Fibroblast of skin of left biceps (primary cell): ENCODE measurements around the gene PSMG4.
"Not testable (repeated sequence)": the region's sequence is repeated elsewhere in the genome, so short reads cannot be mapped to it uniquely, and the experiment has no call there.

Source experiments
- DNase-seq, 2 experiments: peaks; one replicate each; pipeline ENCODE4 v3.0.0-alpha.2; 2013; ENCODE audit warnings: low read depth in 2 of 2

PSMG4 gene

DNA sequence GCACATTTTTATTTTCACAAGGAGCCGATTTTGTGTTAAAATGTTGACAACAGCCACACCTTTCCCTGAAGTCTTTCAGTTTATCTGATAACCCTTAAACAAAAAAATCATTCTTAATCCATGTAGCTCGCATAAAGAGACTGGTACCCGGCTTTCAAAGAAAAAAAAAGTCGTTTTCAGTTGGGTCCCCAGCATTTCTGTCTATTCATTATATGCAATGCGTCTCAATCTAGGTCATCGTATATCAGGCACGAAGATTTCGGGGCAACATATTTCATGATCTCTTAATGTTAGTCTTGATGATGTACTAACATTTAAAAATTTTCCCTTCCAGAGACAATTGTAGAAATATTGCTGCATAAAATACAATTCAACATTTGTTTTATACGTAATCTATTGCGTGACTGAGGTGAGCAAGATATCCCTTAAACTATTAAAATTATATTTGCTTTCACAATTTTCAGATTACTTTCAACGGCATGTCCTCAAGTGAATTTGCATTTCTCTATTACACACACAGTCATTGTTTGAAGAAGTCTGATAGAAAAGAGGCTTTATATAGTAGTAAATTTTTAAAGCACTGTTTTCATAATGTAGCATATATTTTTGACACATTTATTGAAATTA lies 28.4 kb upstream of the PSMG4 start:
- DNase-seq = no peak

DNA sequence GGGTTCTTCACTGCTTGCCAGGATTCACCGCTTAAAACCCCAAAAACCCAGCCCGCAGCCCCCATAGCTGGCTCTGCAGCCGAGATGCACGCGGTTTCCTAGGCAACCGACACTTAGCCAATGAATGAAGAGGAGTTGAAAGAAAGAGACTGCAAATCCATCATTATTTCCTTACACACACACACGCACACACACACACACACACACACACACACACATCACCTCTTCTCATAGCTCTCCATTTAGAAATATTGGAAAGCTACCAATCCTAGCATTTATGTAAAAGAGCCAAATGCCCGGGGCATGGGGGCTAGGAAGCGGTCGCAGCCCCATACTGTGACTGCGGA lies 27.9 kb upstream of the PSMG4 start:
- DNase-seq = no peak

DNA sequence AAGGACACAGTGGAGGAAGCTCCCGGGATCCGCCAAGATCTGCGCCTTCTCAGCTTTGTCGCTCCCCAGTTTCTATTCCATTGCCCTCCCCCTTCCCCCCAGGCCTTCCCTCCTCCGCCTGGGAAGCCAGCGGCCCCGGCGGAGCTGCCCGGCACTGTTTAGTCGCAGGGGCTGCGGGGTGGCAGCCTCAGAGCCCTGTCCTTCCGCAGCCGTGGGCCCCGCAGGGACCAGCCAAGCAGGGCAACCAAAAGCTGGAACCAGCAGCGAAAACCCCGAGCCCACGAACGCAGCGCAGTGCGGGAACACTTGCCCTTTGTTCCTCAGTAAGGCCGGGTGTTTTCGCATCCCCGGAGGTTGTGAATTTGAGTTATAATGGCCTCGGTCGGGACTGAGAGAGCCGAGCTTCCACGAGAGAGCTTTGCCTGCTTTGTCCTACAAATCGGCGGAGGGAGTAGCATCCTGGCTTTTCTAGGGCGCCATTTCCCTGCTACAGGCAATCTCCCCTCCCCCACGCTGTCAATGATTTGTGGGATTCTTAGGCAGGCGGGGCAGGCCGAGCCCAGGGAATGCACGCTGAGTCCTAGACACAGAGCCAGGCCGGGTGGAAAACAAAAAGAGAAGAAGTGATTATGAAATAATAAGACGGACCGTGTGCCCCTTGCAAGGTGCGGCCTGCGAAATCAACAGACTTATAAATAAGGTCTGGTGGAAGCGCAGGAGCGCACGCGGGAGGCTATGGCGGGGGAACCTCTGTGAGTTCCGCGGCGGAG lies 27.3 kb upstream of the PSMG4 start:
- peak; percentile 56 to 57 for DNase-seq

DNA sequence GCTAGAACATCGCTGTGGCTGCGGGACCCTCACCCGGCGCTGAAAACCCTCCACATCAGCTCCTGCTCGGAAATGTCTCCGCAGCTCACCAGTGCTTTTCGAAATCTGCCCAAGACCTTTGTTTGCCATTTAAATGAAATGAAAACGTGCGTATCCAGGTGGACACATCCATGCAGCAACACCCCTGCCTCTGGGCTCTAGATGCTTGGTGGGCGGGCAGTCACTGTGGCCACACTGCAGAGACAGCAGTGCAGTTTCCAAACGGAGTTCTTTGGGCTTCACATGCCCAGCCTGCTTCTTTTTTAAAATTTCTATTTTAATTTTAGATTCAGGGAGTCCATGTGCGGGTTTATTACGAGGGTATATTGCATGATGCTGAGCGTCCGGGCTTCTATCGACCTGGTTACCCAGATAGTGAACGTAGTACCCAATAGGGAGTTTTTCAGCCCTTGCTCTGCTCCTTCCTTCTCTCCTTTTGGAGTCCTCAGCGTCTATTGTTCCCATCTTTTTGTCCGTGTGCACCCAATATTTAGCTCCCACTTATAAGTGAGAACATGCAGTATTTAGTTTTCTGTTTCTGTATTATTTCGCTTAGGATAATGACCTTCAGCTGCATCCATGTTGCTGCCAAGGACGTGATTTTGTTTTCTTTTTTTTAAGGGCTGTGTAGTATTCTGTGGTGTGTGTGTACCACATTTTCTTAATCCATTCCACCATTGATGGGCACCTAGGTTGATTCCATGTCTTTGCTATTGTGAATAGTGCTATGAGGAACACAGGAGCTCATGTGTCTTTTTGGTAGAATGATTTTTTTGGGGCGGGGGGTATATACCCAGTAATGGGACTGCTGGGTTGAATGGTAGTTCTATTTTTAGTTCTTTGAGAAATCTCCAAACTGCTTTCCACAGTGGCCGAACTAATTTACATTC lies 26.5 kb upstream of the PSMG4 start:
- no peak for DNase-seq

DNA sequence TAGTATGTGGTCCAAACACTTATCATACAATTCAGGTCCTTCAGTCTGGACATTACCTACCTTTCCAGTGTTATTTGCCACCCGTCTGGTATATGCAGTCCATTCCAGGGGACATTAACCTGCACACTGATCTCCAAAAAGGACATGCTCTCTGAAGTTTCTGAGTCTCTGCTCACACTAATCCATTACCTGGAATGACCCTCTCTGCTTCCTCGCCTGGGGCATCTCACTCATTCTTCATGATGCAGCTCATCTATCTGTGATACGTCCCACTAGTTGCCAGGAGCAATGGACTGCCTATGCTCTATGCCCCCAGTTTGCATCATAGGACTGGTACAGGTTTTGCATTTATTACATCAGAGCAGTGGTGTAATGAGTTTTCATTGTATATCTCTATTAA lies 25.4 kb upstream of the PSMG4 start:
- no peak for DNase-seq

DNA sequence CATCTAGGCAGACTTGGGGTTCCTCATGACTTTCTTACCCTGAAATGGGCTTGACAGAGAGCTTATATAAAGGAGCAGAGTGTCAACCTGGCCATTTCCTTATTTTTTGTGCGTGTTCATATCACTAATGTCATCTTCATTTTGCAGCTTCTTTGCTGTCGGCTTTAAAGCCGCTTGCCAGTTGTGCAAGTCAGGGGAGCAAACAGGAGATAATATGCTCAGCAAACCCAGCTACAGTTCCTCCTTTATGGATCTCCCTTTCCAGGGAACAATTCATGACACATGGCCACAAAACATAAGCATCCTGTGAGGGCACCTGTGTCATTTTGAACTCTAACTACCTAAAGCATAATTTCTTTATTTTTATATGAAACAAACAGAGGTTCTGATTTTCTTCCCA lies 24.8 kb upstream of the PSMG4 start:
- DNase-seq = no peak

DNA sequence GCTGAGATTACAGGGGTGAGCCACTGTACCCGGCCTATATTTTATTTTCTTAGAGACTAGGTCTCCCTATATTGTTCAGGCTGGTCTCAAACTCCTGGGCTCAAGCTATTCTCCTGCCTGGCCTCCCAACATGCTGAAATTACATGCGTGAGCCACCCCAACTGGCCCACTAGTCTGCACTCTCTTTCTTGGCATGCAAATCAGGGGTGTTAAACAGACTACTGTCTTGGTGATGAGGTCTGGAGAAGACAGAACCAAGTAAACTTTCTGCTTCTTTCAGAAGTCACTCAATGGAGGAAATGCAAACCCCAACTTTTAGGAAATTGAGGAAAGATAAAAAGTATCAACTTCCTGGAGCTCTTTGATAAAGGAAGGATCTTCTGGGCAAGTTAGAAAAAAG lies 23.3 kb upstream of the PSMG4 start:
- DNase-seq = no peak

DNA sequence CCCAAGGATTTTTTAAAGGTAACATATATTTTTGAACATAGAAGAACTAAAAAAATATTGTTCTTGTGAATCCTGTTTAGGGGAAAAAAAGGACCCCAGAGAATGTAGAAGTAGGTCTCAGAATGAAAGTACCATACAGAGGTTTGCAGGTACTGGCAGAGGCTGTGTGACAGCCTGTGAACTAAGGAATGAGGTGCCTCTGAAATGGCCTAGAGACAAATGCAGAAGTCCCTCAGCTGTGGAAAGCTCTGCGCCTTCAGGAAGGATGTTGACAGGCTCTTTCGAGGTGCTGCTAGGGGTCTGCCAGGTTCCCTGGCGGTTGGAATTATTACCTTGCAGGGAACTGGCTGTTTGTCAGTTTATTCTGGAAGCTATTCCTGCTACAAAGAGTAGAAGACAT lies 22.7 kb upstream of the PSMG4 start:
- DNase-seq = no peak

DNA sequence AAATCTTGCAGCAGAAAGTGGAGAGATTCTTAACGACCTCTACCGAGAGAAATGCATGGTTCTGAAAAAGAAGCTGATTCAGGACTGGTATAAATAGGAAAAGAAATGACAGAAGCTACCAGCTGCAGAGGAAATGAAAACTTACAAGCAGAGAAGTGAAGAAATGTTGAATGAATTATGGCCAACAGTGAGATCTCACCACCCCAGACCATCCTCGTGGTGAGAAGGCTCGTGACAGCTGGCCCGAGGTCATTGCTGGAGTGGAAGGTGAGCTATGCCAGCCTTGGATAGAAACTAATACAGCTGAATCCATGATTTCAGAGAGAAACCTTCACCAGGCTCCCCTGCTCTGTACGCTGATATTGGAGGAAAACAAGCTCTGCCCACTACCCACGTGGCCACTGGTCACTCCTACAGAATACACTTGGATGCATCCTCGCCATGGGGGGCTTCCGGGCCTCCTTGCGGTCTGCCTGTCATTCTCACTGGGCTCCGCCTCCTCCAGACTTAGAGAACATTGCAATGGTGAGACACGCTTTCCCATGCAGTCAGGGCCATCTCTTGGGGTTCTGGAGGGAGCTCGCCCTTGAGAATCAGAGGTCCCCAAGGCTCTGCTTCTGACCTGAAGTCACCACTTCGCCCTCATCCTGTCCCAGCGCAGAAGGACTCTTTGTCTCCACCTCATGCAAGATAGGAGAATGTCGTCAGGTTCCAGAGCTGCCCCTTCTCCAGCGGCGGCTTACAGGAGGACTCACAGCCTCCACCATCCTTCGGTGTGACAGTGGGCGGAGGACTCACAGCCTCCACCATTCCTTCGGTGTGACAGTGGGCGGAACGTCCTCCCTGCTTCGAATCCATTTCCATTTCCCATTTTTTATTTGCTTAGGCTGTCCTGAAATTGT lies 20.7 kb upstream of the PSMG4 start:
- DNase-seq = no peak

DNA sequence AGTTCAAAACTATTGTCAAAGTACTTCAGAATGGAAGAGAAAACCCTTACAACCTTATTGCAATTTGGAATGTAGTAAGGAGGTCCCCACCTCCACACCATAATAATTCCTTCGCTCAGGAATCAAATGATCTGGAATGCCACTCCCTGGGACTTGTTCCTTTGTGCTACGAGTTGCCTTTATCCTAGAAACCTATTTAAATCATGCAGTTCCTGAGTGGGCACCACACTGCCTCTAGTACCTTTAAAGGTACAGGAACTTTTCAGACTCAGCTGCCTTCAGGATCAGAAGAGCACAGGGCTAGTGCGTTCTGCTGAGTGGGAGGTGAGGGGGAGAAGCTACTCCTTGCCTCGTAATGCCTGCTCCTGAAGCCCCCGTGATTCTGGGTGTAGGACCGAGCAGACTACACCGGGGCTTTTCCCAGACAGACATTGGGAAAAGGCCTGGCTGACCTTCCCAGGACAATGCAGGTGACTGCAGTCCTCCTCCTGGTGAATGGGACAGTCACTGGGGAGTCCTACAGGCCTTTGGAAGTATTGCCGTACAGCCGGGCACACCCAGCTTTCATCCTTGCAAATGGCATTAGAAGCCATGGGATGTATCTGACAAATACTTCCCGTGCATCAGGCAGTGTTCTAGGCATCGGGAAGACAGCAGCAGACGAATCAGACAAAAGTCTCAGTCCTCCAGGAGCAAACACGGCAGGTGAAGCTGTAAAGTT lies 19.5 kb upstream of the PSMG4 start:
- DNase-seq = no peak

DNA sequence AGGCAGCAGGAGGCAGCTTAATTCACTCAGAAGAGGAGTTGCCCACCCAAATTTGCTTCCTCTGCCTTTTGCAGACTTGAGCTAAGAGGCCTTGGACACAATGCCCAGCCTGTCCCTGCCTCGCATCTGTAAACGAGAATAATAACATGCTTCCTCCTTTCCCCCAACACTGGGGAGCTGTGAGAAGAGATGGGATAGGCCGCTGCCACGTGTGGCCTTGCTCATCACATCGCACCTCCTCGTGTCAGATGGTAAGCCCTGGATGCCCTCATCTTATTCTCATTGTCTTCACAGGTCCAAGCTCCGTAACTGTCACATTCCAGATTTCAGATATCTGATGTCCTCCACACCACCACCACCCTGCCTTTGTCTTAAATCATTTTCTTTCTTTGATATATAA lies 18.2 kb upstream of the PSMG4 start:
- no peak for DNase-seq

DNA sequence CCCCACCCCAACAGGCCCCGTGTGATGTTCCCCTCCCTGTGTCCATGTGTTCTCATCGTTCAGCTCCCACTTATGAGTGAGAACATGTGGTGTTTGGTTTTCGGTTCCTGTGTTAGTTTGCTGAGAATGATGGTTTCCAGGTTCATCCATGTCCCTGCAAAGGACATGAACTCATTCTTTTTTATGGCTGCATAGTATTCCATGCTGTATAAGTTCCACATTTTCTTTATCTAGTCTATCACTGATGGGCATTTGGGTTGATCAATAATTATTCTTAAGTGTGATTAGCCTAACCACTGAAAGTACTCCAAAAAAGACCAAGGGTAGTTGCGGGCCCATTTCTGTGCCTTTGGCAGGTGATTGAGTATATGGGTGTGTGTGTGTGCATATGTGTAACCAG lies 17.0 kb upstream of the PSMG4 start:
- DNase-seq = not testable (repeated sequence)

DNA sequence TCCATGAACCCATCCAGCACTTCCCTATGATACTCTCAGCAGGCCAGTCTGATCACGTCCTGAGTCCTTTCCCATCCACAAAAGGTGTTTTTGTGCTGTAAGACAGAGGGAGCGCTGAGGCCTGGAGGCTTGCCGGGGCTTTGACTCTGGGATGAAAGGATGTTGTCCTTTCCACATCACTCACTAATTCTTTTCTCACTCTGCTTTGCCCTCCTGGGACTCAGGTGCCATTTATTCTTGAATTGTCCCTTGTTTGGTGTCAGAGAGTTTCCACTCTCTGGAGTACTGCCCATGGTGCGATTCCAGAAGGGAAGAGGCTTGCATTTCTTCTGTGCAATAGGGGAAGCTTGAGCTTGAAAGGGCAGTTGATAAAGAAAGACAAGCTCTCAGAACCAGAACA lies 16.0 kb upstream of the PSMG4 start:
- DNase-seq = no peak

DNA sequence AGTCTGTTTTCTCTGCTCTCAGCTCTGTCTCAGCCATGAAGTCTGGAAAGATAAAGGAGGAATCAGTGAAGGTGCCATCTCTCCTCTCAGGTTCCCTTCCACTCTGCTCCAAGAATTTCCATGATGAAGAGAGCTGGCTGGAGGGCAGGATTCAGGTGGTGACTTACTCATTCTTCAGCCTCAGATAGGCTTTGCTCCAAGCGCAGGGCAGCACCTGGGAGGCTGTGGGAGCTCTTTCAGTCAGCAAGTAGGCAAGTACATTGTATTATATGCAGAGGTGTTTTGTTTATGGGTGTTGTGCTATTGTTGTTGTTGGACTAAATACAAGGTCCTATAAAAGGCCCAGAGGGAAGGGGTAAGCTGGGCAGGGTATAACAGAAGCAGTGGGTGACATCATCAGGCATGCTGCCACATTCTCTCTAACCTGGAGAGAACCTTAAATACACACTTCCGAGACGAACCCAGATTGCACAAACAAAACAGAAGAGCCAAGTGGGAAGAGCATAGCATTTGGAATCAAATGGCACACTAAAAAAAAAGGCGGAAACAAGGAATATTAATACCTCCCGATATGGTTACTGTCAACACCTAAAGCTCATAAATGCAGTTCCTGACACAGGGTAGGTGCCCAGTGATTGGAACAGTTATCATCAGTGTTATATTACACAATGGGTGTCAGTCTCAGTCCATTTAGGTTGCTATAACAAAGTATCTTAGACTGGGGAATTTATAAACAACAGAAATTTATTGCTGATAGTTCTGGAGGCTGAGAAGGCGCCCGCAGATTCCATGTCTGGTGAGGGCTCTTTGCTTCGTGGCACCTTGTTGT lies 14.5 kb upstream of the PSMG4 start:
- no peak for DNase-seq

DNA sequence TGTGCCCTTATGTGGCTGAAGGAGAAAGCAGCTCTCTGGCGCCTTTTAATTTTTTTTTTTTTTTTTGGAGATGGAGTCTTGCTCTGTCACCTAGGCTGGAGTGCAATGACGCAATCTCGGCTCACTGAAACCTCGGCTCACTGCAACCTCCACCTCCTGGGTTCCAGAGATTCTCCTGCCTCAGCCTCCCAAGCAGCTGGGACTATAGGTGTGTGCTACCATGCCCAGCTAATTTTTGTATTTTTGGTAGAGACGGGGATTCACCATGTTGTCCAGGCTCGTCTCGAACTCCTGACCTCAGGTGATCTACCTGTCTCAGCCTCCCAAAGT lies 13.9 kb upstream of the PSMG4 start:
- DNase-seq = not testable (repeated sequence)

DNA sequence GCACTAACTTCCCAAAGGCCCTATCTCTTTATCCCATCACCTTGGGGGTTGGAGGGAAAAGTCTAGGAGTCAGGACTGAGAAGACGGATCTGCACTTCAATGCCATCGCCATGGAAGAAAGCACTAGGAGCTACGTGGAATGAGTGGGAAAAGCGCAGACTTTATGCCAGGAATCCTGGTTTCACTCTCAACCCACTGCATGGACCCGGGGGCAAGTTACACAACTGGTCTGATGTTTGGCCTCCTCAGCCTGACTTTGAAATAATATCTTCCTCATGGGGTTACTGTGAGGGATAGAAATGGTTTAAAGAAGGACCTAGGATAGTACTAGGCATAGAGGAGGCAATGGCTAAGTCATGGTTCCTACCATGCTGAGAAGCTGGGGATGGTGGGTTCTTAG lies 13.5 kb upstream of the PSMG4 start:
- DNase-seq = no peak

DNA sequence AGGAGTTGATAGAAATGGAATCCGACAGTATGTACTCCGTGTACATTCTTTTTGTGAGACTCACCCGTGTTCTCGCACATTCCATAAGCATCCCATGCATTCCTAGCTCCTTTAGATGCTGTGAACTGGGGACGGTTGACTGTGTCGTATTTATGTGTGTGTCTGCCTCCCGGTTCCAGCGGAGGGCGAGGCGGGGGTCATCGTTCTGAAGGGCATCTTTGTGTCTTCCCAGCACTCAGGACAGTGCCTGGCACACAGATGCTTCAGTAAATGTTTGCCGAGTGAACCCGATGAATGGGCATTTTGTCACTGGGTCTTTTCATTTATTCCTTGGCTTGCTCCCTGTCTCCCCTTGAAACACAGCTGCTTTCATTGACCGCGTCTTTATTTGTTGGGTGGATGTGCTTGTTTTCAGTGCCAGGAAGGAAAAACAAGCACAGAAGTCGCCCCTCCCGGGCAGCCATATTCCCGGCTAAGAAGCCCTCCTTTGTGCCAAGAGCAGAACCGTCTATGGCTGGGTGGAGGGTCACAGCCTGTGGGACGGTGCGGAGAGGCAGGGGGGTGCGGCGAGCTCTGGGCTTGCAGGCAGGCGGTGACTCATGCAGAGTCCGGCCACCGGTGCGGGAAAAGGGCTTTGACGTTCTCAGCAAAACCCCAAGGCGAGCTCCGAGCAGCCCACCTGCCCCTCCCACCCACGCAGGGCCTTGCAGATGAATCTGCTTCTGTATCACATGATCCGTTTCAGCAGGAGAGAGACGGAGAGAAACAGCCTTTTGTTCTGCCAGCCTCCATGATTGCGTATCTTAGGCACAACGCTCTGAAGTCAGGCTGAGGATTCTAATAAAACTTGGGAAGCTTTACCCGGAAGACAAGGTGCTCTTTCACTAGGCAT lies 11.2 kb upstream of the PSMG4 start:
- DNase-seq = peak; percentile 77 to 81

DNA sequence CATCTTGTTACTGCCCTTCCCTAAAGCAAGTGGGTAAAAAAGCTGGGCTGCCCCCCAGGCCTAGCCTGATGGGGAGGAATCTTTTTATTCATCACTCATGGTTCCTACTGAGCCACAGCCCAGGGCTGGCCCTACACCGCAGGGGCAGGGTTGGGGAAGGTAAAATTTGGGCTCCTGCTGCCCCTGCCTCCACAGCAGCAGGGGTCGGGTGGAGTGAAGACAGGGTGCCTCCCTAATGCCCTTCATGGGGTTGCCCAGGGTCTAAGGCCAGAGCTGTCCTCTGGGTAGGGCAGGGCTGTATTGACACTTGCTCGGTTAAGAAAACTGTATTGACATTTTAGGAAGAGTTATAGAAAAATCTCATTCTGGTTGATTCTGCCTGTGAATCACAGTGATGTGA lies 8.9 kb upstream of the PSMG4 start:
- DNase-seq = no peak

DNA sequence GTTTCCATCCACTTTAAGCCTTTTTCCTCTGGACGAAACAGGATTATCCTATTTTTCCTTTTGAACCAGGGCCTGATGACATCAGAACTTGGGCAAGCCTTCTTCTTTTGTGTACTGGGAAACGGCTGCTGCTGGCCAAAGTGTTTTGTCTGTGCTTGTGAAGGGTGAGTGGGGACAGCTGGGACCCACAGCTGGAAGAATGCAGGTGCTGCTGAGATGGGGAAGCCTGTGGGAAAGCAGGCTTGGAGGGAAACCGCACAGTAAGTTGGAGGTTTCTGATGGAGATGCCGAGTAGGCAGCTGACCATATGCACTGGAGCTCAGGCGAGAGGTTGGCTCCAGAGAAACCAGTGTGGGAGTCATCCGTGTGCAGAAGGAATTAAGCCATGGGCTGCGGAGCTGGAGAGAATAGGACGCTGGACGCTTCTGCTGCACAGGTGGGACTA lies 8.5 kb upstream of the PSMG4 start:
- DNase-seq = no peak
